GM19023 (cell line): ENCODE data around the gene NR1D2.
"Not testable (repeated sequence)": the region's sequence is repeated elsewhere in the genome, so short reads cannot be mapped to it uniquely, and the experiment has no call there.

Source experiments
- ATAC-seq: cut with Tn5 transposase; IDR thresholded peaks from one replicate; pipeline ENCODE4 v1.9.1; 2021; ENCODE audit warnings: mild to moderate bottlenecking, moderate library complexity; ENCODE audit not compliant: unreplicated experiment

The NR1D2 gene

GRCh38 chr3:23944861-23945662 lies at the start of gene NR1D2:
TSS of gene NR1D2 (plus strand) at chr3:23945286. CDS start at chr3:23945579, 293 bp downstream.
- ATAC-seq = peak; percentile 57

GRCh38 chr3:23900744-23901143 lies 44.3 kb upstream of the NR1D2 start:
- ATAC-seq = no peak

GRCh38 chr3:23904545-23904944 lies 40.5 kb upstream of the NR1D2 start:
- ATAC-seq = no peak

GRCh38 chr3:23909341-23909740 lies 35.7 kb upstream of the NR1D2 start:
- no peak for ATAC-seq

GRCh38 chr3:23911397-23911796 lies 33.7 kb upstream of the NR1D2 start:
- no peak for ATAC-seq

GRCh38 chr3:23912335-23912734 lies 32.8 kb upstream of the NR1D2 start:
- ATAC-seq = not testable (repeated sequence)

- no peak for ATAC-seq
Observed at GRCh38 chr3:23913182-23913581, 31.9 kb upstream of the NR1D2 start.

GRCh38 chr3:23913873-23914743 lies 31.0 kb upstream of the NR1D2 start:
- no peak for ATAC-seq

GRCh38 chr3:23915537-23916108 lies 29.5 kb upstream of the NR1D2 start:
- ATAC-seq = no peak

GRCh38 chr3:23916152-23916885 lies 28.8 kb upstream of the NR1D2 start:
- peak; percentile 44 for ATAC-seq

- ATAC-seq = peak; percentile 94
Observed at GRCh38 chr3:23916886-23917678, 28.0 kb upstream of the NR1D2 start, which contains the start of the genes NKIRAS1 and RPL15. TSS of gene NKIRAS1 (minus strand) at chr3:23916990. CDS start at chr3:23910904, 6,086 bp downstream. TSS of gene RPL15 (plus strand) at chr3:23917132. CDS start at chr3:23917860, 728 bp downstream.

- not testable (repeated sequence) for ATAC-seq
Observed at GRCh38 chr3:23917679-23918303, 27.3 kb upstream of the NR1D2 start.

GRCh38 chr3:23918331-23918730 lies 26.8 kb upstream of the NR1D2 start:
- ATAC-seq = not testable (repeated sequence)

- no peak for ATAC-seq
Observed at GRCh38 chr3:23919628-23920027, 25.5 kb upstream of the NR1D2 start.

- ATAC-seq = no peak
Observed at GRCh38 chr3:23920151-23920655, 24.9 kb upstream of the NR1D2 start.

- no peak for ATAC-seq
Observed at GRCh38 chr3:23921052-23921511, 24.0 kb upstream of the NR1D2 start.

GRCh38 chr3:23923786-23924185 lies 21.3 kb upstream of the NR1D2 start:
- no peak for ATAC-seq

GRCh38 chr3:23926246-23926645 lies 18.8 kb upstream of the NR1D2 start:
- ATAC-seq = no peak

GRCh38 chr3:23926736-23927135 lies 18.4 kb upstream of the NR1D2 start:
- ATAC-seq = no peak
